DND-41 (cell line): ENCODE measurements around the gene EPHB2.

ENCODE experiments used
- EZH2 ChIP-seq: IDR thresholded peaks from 3 replicates; pipeline ENCODE4 v1.6.1; 2012; ENCODE audit warnings: borderline replicate concordance, low read depth, mild to moderate bottlenecking, moderate library complexity, low read length, inconsistent platforms; ENCODE audit not compliant: severe bottlenecking
- TF ChIP-seq, protein P1 (sequence below): IDR thresholded peaks from 2 replicates; pipeline ENCODE4 v1.5.1; 2012; ENCODE audit warnings: borderline replicate concordance, low read length, moderate library complexity, mild to moderate bottlenecking; ENCODE audit not compliant: poor library complexity, severe bottlenecking; ENCODE audit errors: extremely low read depth

DNA sequence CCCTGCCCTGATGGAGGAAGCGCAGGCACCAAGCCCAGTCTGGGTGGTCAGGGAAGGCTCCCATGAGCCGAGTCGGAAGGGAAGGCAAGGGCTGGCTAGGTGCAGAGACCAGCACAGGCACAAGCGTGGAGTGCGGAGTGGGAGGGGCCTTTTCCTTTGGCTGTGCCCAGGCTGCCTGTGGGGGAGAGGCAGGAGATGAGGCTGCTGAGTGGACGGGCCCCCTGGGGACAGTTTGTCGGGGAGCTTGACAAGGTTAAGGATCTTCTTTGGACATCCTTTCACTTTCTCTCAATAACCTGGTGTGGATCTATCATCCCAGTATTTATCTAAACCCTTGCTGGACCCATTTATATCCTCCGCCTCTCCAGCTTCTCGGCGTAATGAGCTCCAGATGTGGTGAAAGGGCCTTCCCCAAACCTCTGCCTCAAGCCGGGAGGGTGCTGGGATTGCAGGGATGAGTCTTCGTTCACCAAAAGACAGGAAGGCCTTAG is 42.9 kb downstream of the EPHB2 start:
- TF ChIP-seq, protein P1, sequence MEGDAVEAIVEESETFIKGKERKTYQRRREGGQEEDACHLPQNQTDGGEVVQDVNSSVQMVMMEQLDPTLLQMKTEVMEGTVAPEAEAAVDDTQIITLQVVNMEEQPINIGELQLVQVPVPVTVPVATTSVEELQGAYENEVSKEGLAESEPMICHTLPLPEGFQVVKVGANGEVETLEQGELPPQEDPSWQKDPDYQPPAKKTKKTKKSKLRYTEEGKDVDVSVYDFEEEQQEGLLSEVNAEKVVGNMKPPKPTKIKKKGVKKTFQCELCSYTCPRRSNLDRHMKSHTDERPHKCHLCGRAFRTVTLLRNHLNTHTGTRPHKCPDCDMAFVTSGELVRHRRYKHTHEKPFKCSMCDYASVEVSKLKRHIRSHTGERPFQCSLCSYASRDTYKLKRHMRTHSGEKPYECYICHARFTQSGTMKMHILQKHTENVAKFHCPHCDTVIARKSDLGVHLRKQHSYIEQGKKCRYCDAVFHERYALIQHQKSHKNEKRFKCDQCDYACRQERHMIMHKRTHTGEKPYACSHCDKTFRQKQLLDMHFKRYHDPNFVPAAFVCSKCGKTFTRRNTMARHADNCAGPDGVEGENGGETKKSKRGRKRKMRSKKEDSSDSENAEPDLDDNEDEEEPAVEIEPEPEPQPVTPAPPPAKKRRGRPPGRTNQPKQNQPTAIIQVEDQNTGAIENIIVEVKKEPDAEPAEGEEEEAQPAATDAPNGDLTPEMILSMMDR = no peak
- no peak for TF ChIP-seq EZH2
